HUES48 (cell line): Measurements from ENCODE around the gene RPA1.
"Not testable (repeated sequence)": the region's sequence is repeated elsewhere in the genome, so short reads cannot be mapped to it uniquely, and the experiment has no call there.

Experiments
- H3K27ac ChIP-seq: one replicate; pipeline ENCODE4 v1.7.0; 2013; ENCODE audit warnings: low read depth, low read length, inconsistent platforms
- H3K27me3 ChIP-seq: 2 replicates; pipeline ENCODE4 v1.6.1; 2013; ENCODE audit warnings: mild to moderate bottlenecking, low read length; ENCODE audit not compliant: control insufficient read depth, insufficient read depth
- H3K36me3 ChIP-seq: 2 replicates; pipeline ENCODE4 v1.6.1; 2013; ENCODE audit warnings: low read length; ENCODE audit not compliant: control insufficient read depth, insufficient read depth
- H3K4me1 ChIP-seq: 2 replicates; pipeline ENCODE4 v1.6.1; 2013; ENCODE audit warnings: mild to moderate bottlenecking, low read length; ENCODE audit not compliant: control insufficient read depth, insufficient read depth
- H3K4me3 ChIP-seq: 2 replicates; pipeline ENCODE4 v1.5.1; 2013; ENCODE audit warnings: mild to moderate bottlenecking, low read depth, low read length
- H3K9ac ChIP-seq: 2 replicates; pipeline ENCODE4 v1.6.1; 2013; ENCODE audit warnings: mild to moderate bottlenecking, low read depth, low read length, moderate library complexity
- H3K9me3 ChIP-seq: 2 replicates; pipeline ENCODE4 v1.6.1; 2013; ENCODE audit warnings: low read length; ENCODE audit not compliant: control insufficient read depth, insufficient read depth

Gene RPA1

GRCh38 chr17:1813088-1813487 is 16.7 kb upstream of the RPA1 start:
- H3K4me1 ChIP-seq = no peaks in the 10 kb centered on the region

GRCh38 chr17:1820528-1821252 is 9.1 kb upstream of the RPA1 start:
- no peaks in the 10 kb centered on the region for H3K9me3 ChIP-seq
- no peaks in the 10 kb centered on the region for H3K4me1 ChIP-seq
- H3K4me3 ChIP-seq = no peak overlapping the region
- no peak overlapping the region for H3K9ac ChIP-seq
- peaks cover 47% of the 10 kb centered on the region for H3K36me3 ChIP-seq
- no peaks in the 10 kb centered on the region for H3K27me3 ChIP-seq
- peak overlapping the region; percentile 22 for H3K27ac ChIP-seq

More at GRCh38 chr17:1813088-1813487, 16.7 kb upstream of the RPA1 start:
- peaks cover 25% of the 10 kb centered on the region for H3K36me3 ChIP-seq
- no peak overlapping the region for H3K27ac ChIP-seq
- no peak overlapping the region for H3K9ac ChIP-seq
- no peaks in the 10 kb centered on the region for H3K9me3 ChIP-seq
- no peak overlapping the region for H3K4me3 ChIP-seq
- H3K27me3 ChIP-seq = no peaks in the 10 kb centered on the region

- no peaks in the 10 kb centered on the region for H3K4me1 ChIP-seq
- peak overlapping the region; percentile 85 for H3K27ac ChIP-seq
- H3K9me3 ChIP-seq = no peaks in the 10 kb centered on the region
- H3K9ac ChIP-seq = peak overlapping the region; percentile 80
- no peaks in the 10 kb centered on the region for H3K27me3 ChIP-seq
- peak overlapping the region; percentile 96 for H3K4me3 ChIP-seq
- H3K36me3 ChIP-seq = peaks cover 50% of the 10 kb centered on the region
Measured at GRCh38 chr17:1829216-1829591, 601 bp upstream of the RPA1 start.

- Histone ChIP-seq H3K4me1 (no peaks in the 10 kb centered on the region), H3K9ac (peak overlapping the region; percentile 68), H3K9me3 (no peaks in the 10 kb centered on the region), H3K36me3 (peaks cover 44% of the 10 kb centered on the region), H3K27me3 (no peaks in the 10 kb centered on the region), H3K27ac (no peak overlapping the region), H3K4me3 (peak overlapping the region; percentile 96)
Measured at GRCh38 chr17:1830288-1830687, 483 bp downstream of the RPA1 start.

- Histone ChIP-seq H3K4me1 (no peaks in the 10 kb centered on the region), H3K36me3 (peaks cover 20% of the 10 kb centered on the region), H3K27me3 (no peaks in the 10 kb centered on the region), H3K27ac (no peak overlapping the region), H3K9ac (no peak overlapping the region), H3K9me3 (no peaks in the 10 kb centered on the region), H3K4me3 (no peak overlapping the region)
Measured at GRCh38 chr17:1834380-1835149, 4.8 kb downstream of the RPA1 start.

- Histone ChIP-seq H3K9ac (no peak overlapping the region), H3K4me3 (no peak overlapping the region), H3K36me3 (peaks cover 23% of the 10 kb centered on the region), H3K9me3 (no peaks in the 10 kb centered on the region), H3K27me3 (no peaks in the 10 kb centered on the region), H3K27ac (no peak overlapping the region), H3K4me1 (no peaks in the 10 kb centered on the region)
Measured at GRCh38 chr17:1839516-1839915, 9.7 kb downstream of the RPA1 start.

- Histone ChIP-seq H3K36me3 (peaks cover 60% of the 10 kb centered on the region), H3K9ac (no peak overlapping the region), H3K27ac (no peak overlapping the region), H3K9me3 (no peaks in the 10 kb centered on the region), H3K4me1 (no peaks in the 10 kb centered on the region), H3K27me3 (no peaks in the 10 kb centered on the region), H3K4me3 (no peak overlapping the region)
Measured at GRCh38 chr17:1843947-1844346, 14.1 kb downstream of the RPA1 start.

- no peaks in the 10 kb centered on the region for H3K4me1 ChIP-seq
- no peaks in the 10 kb centered on the region for H3K27me3 ChIP-seq
- no peaks in the 10 kb centered on the region for H3K9me3 ChIP-seq
- H3K9ac ChIP-seq = no peak overlapping the region
- H3K27ac ChIP-seq = no peak overlapping the region
- no peak overlapping the region for H3K4me3 ChIP-seq
- H3K36me3 ChIP-seq = peaks cover 79% of the 10 kb centered on the region
Measured at GRCh38 chr17:1847191-1847590, 17.4 kb downstream of the RPA1 start.

- H3K27ac ChIP-seq = no peak overlapping the region
- H3K27me3 ChIP-seq = no peaks in the 10 kb centered on the region
- no peaks in the 10 kb centered on the region for H3K9me3 ChIP-seq
- peaks cover 71% of the 10 kb centered on the region for H3K36me3 ChIP-seq
- H3K9ac ChIP-seq = no peak overlapping the region
- H3K4me1 ChIP-seq = no peaks in the 10 kb centered on the region
- no peak overlapping the region for H3K4me3 ChIP-seq
Measured at GRCh38 chr17:1852327-1852726, 22.5 kb downstream of the RPA1 start.

GRCh38 chr17:1853698-1854097 is 23.9 kb downstream of the RPA1 start:
- peaks cover 65% of the 10 kb centered on the region for H3K36me3 ChIP-seq
- H3K4me3 ChIP-seq = no peak overlapping the region
- no peaks in the 10 kb centered on the region for H3K4me1 ChIP-seq
- H3K9me3 ChIP-seq = no peaks in the 10 kb centered on the region
- H3K27ac ChIP-seq = no peak overlapping the region
- no peaks in the 10 kb centered on the region for H3K27me3 ChIP-seq
- no peak overlapping the region for H3K9ac ChIP-seq

- H3K27ac ChIP-seq, H3K9ac ChIP-seq, H3K9me3 ChIP-seq, H3K27me3 ChIP-seq, H3K4me3 ChIP-seq, H3K4me1 ChIP-seq: not testable (repeated sequence)
- peaks cover 70% of the 10 kb centered on the region for H3K36me3 ChIP-seq
Measured at GRCh38 chr17:1856462-1856861, 26.7 kb downstream of the RPA1 start.
